HUES6 (cell line): Measurements from ENCODE around the gene PCDH9.

Experiments
- H3K27ac ChIP-seq: 2 replicates; pipeline ENCODE4 v1.7.0; 2013; ENCODE audit warnings: low read depth, mild to moderate bottlenecking, low read length, inconsistent platforms
- H3K27me3 ChIP-seq: 2 replicates; pipeline ENCODE4 v1.6.1; 2013; ENCODE audit warnings: low read length; ENCODE audit not compliant: control insufficient read depth, insufficient read depth
- H3K36me3 ChIP-seq: 2 replicates; pipeline ENCODE4 v1.6.1; 2013; ENCODE audit warnings: low read length; ENCODE audit not compliant: control insufficient read depth, insufficient read depth
- H3K4me1 ChIP-seq: 2 replicates; pipeline ENCODE4 v1.6.1; 2013; ENCODE audit warnings: low read length; ENCODE audit not compliant: control insufficient read depth, insufficient read depth
- H3K4me3 ChIP-seq: 2 replicates; pipeline ENCODE4 v1.5.1; 2013; ENCODE audit warnings: low read depth, low read length
- H3K9ac ChIP-seq: one replicate; pipeline ENCODE4 v1.6.1; 2013; ENCODE audit warnings: mild to moderate bottlenecking, low read length
- H3K9me3 ChIP-seq: 2 replicates; pipeline ENCODE4 v1.6.1; 2013; ENCODE audit warnings: low read depth, low read length; ENCODE audit not compliant: control insufficient read depth, insufficient read depth

PCDH9 gene

DNA sequence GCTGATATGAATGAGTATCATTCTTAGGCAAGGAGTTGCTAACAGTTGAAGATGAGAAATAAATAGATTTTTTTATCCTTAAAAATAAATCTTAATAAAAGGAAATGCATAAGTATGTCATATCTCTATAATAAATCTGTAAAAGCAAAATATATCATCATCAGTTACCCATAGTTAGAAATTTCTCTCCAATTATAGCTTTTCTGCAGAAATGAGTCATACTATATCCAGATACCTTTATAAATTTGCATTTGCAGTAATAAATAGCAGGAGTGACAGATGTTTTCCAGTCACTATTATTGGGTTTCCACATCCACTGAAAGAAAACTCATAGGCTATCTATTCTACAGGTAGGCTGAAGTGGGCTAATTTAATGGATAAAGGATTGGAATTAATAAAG, 829.8 kb downstream of the PCDH9 start:
- no peaks in the 10 kb centered on the region for H3K36me3 ChIP-seq

DNA sequence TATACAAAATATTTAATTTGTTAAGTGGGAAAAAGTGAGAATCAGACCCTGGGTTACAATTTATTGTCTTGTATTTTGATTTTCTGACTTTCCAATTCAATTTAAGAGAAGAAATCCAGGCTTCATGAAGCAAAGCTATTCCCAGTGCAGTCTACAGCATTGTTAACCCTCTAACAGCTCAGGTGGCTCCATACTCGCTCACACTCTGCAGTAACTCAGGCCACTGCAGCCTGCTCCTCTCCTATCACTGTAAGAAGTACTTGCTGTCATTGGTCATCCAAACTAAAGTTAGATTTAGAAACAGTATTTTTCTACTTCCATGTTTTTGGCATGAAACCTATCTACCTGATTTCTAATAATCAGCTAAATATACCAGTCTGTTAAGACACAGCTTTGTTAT, 830.3 kb downstream of the PCDH9 start:
- no peaks in the 10 kb centered on the region for H3K4me1 ChIP-seq
- H3K4me3 ChIP-seq = no peak overlapping the region
- 0 out of 2 replicates have a peak, but pooled peaks cover 2% of the 10 kb centered on the region for H3K9me3 ChIP-seq
- no peak overlapping the region for H3K9ac ChIP-seq
- no peak overlapping the region for H3K27ac ChIP-seq
- H3K36me3 ChIP-seq = no peaks in the 10 kb centered on the region
- H3K27me3 ChIP-seq = no peaks in the 10 kb centered on the region

More for the DNA sequence above, 829.8 kb downstream of the PCDH9 start:
- Histone ChIP-seq H3K27me3 (no peaks in the 10 kb centered on the region), H3K4me3 (no peak overlapping the region), H3K9me3 (0 out of 2 replicates have a peak, but pooled peaks cover 2% of the 10 kb centered on the region), H3K4me1 (no peaks in the 10 kb centered on the region), H3K9ac (no peak overlapping the region), H3K27ac (no peak overlapping the region)

- Histone ChIP-seq H3K27me3 (no peaks in the 10 kb centered on the region), H3K9me3 (0 out of 2 replicates have a peak, but pooled peaks cover 2% of the 10 kb centered on the region), H3K4me1 (no peaks in the 10 kb centered on the region), H3K4me3 (no peak overlapping the region), H3K27ac (no peak overlapping the region), H3K9ac (no peak overlapping the region), H3K36me3 (no peaks in the 10 kb centered on the region)
Observed at GRCh38 chr13:66397133-66397532, 833.0 kb downstream of the PCDH9 start.

DNA sequence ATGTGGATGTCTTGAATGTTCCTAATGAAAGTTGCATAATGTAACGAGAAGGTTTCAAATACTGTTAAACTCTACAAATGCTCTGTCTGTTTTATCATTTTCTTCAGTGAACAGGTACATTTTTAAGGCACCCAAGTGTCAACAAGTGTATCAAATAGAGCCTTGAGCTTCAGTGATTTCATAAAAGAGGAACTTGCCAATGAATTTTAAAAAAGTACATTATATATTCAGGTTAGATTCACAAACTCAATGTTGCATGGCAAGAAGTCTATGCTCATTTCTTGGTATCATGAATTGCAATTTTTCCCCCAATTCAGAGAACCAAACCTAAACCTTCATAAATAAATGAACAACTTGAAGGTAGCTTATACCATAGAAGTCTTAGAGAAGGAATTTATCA, 838.8 kb downstream of the PCDH9 start:
- Histone ChIP-seq H3K27ac (no peak overlapping the region), H3K9me3 (no peaks in the 10 kb centered on the region), H3K27me3 (no peaks in the 10 kb centered on the region), H3K4me3 (no peak overlapping the region), H3K4me1 (no peaks in the 10 kb centered on the region), H3K9ac (no peak overlapping the region), H3K36me3 (no peaks in the 10 kb centered on the region)

- Histone ChIP-seq H3K27me3 (no peaks in the 10 kb centered on the region), H3K36me3 (no peaks in the 10 kb centered on the region), H3K9ac (no peak overlapping the region), H3K9me3 (no peaks in the 10 kb centered on the region), H3K4me3 (no peak overlapping the region), H3K4me1 (no peaks in the 10 kb centered on the region), H3K27ac (no peak overlapping the region)
Observed at GRCh38 chr13:66378894-66379293, 851.2 kb downstream of the PCDH9 start.

DNA sequence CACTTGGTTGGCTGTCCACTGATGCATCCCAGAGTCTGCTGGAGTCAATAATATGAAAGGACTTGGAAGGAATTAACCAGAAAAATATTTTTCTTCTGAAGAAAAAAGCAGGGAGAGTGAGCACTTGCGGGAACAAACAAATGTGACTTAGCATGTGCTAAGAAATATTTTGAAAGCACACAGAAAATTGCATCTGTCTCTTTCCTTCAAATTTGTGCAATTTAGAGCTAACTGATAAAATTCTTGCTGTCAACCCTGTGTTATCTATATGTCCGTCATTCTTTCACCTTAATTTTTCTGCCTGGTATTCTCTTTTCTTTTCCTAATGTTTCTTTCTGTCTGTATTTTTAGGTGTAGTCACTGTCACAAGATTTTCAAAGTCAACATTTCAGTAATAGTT, 852.6 kb downstream of the PCDH9 start:
- Histone ChIP-seq H3K27ac (no peak overlapping the region), H3K4me3 (no peak overlapping the region), H3K36me3 (no peaks in the 10 kb centered on the region), H3K9ac (no peak overlapping the region), H3K9me3 (no peaks in the 10 kb centered on the region), H3K27me3 (no peaks in the 10 kb centered on the region), H3K4me1 (no peaks in the 10 kb centered on the region)

DNA sequence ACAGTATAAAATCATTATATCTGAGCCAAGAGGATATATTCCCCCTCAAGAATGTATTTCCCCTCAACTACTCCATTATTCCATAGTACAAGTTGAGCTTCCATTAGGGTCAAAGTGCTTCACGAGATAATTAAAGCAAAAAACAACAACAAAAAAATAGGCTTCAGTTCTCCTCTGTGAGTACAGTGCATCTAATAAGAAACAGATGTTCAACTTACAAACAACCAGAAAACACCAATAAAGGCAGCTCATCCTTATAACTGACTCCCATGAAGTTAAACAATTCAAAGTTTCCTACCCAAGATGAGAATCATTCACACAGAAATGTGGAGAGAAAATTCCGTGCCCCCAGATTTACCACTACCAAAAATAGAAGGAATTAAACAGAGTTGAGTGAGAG, 854.4 kb downstream of the PCDH9 start:
- Histone ChIP-seq H3K9ac (no peak overlapping the region), H3K36me3 (no peaks in the 10 kb centered on the region), H3K4me3 (no peak overlapping the region), H3K27me3 (no peaks in the 10 kb centered on the region), H3K9me3 (no peaks in the 10 kb centered on the region), H3K4me1 (no peaks in the 10 kb centered on the region), H3K27ac (no peak overlapping the region)

- no peak overlapping the region for H3K9ac ChIP-seq
- no peaks in the 10 kb centered on the region for H3K36me3 ChIP-seq
- H3K27ac ChIP-seq = no peak overlapping the region
- H3K4me1 ChIP-seq = no peaks in the 10 kb centered on the region; the same call in 1 of the 2 replicates
- H3K27me3 ChIP-seq = no peaks in the 10 kb centered on the region
- peaks cover 11% of the 10 kb centered on the region for H3K9me3 ChIP-seq
- no peak overlapping the region for H3K4me3 ChIP-seq
Observed at GRCh38 chr13:66369666-66370065, 860.5 kb downstream of the PCDH9 start.

DNA sequence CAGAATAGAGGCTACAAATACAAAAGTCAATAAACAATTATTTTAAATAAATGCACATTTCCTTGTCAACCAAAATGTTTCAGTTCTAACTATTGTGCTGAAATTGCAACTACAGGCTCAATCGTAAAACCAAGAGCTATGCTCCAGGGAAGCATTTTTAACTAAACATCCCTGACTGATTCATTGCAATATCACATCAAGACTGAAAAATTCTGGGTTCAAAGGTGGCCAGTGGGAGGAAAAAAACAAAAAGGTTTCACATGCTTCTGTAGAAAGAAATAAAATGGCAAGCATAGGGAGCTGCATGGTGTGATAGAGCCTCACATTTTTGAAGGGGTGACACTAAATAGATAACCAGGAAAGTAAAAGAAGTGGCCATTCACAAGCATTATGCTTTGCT, 862.8 kb downstream of the PCDH9 start:
- Histone ChIP-seq H3K27me3 (no peaks in the 10 kb centered on the region), H3K36me3 (no peaks in the 10 kb centered on the region), H3K27ac (no peak overlapping the region)

GRCh38 chr13:66365101-66365500, 865.0 kb downstream of the PCDH9 start:
- H3K4me1 ChIP-seq = no peaks in the 10 kb centered on the region; the same call in 1 of the 2 replicates
- peaks cover 11% of the 10 kb centered on the region for H3K9me3 ChIP-seq
- H3K36me3 ChIP-seq = no peaks in the 10 kb centered on the region
- H3K4me3 ChIP-seq = no peak overlapping the region
- H3K9ac ChIP-seq = no peak overlapping the region
- H3K27me3 ChIP-seq = no peaks in the 10 kb centered on the region
- H3K27ac ChIP-seq = no peak overlapping the region

More for the DNA sequence above, 862.8 kb downstream of the PCDH9 start:
- no peak overlapping the region for H3K9ac ChIP-seq
- H3K4me3 ChIP-seq = no peak overlapping the region
- no peaks in the 10 kb centered on the region; the same call in 1 of the 2 replicates for H3K4me1 ChIP-seq
- peaks cover 11% of the 10 kb centered on the region for H3K9me3 ChIP-seq

- H3K36me3 ChIP-seq = no peaks in the 10 kb centered on the region
- H3K4me1 ChIP-seq = no peaks in the 10 kb centered on the region
- no peak overlapping the region for H3K9ac ChIP-seq
- H3K4me3 ChIP-seq = no peak overlapping the region
- H3K27me3 ChIP-seq = no peaks in the 10 kb centered on the region
- no peak overlapping the region for H3K27ac ChIP-seq
- peaks cover 8% of the 10 kb centered on the region for H3K9me3 ChIP-seq
Observed at GRCh38 chr13:66364346-66364745, 865.8 kb downstream of the PCDH9 start.

DNA sequence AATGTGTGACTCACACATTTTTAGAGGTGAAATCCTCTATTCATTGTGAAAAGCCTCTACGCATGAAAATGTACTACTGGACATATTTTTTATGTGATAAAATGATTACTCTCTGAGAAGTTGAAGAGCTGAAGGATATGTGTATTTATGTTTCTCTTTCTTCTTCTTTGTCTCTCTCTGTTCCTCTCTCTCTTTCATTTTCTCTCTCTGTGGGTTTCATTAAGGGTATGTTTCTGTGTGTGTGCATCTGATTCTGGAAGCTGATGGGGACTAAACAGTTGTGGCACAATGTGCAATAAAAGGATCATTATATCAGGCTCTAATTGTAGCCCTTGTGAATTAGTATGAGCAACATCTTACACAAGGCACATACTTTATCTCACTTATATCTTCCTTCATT, 867.7 kb downstream of the PCDH9 start:
- no peaks in the 10 kb centered on the region for H3K4me1 ChIP-seq

More for the DNA sequence above, 867.7 kb downstream of the PCDH9 start:
- H3K36me3 ChIP-seq = no peaks in the 10 kb centered on the region
- H3K27ac ChIP-seq = no peak overlapping the region
- no peak overlapping the region for H3K9ac ChIP-seq
- no peaks in the 10 kb centered on the region for H3K9me3 ChIP-seq
- H3K4me3 ChIP-seq = no peak overlapping the region
- no peaks in the 10 kb centered on the region for H3K27me3 ChIP-seq
